GM18909 (cell line): Measurements from ENCODE around the gene CDC25B.

Source experiments
- ATAC-seq: cut with Tn5 transposase; IDR thresholded peaks from one replicate; pipeline ENCODE4 v1.9.1; 2021; ENCODE audit warnings: mild to moderate bottlenecking; ENCODE audit not compliant: unreplicated experiment, poor library complexity

Gene CDC25B

DNA sequence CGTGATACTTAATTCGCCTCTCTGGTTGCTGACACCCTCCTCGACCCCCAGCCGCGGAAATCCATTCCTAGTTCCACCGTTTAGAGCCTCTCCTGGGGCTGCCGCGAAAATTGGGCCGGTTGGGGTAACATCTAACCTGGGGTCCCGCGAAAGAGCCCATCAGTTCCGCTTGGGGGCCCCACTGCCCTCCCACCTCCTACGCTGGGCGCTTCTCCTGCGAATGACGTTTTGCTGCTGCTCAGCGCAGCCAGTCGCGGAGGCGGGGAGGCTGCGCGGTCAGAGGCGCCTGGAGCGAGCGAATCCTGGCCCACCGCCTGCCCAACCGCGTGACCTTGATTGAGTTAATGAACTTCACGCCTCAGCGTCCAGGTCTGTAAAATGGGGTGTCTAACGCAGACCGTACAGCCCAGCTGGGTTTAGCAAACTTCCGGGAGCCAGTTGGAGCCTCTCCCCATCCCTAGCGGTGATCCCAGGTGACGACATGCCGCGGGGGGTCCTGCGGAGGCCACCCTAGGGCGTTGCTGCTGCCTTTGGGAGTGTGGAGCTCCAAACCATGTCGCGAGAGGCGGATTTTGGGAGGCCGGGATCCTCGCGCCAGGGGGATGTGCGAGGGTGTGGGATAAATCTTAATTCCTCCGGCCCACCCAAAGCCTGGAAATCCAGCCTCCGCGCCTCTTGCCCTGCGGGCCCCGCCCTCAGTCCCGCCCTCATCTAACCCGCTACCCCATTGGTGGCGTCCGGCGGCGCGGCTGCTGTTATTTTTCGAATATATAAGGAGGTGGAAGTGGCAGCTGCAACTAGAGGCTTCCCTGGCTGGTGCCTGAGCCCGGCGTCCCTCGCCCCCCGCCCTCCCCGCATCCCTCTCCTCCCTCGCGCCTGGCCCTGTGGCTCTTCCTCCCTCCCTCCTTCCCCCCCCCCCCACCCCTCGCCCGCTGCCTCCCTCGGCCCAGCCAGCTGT lies at the start of gene CDC25B:
TSS of gene CDC25B (plus strand) at position 800 of the 958 bp plus-strand sequence. CDS start 222 bp downstream, outside the sequence.
- ATAC-seq = peak; percentile 56

DNA sequence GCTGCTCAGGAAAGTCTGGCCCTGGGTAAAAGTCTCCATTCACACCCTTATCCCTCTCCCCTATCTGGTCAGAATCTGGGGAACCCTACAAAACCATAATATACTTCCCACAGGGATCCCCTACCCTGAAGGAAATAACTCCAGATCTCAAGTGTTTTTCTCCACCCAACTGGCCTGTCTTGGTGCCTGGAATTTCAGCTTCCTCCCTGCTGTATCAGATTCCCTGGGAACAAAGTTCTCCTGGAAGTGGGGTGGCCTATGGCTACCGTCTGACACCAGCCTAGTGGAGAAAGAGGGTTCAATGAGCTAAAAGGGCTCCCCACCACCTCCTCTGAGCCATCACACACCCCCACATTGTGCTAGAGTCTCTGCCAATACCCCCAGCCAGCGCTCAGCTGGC lies 48.6 kb upstream of the CDC25B start:
- ATAC-seq = no peak

DNA sequence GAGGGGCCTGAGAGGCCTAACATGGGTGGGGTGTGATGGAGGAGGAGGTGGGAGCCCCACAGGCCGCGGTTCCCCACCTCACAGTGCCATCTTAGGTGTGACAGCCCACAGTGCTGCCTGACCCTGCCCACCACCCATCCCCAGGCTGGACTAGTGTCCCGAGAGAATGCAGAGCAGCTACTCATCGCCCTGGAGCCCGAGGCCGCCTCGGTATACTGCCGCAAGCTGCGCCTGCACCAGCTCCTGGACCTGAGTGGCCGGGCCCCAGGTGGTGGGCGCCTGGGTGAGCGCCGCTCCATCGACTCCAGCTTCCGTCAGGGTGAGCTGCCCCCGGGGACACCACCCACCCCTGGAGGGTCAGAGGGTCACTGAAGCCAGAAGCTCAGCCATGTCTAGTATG lies 48.0 kb upstream of the CDC25B start:
- ATAC-seq = no peak

GRCh38 chr20:3749087-3749688 lies 46.9 kb upstream of the CDC25B start:
- ATAC-seq = no peak

DNA sequence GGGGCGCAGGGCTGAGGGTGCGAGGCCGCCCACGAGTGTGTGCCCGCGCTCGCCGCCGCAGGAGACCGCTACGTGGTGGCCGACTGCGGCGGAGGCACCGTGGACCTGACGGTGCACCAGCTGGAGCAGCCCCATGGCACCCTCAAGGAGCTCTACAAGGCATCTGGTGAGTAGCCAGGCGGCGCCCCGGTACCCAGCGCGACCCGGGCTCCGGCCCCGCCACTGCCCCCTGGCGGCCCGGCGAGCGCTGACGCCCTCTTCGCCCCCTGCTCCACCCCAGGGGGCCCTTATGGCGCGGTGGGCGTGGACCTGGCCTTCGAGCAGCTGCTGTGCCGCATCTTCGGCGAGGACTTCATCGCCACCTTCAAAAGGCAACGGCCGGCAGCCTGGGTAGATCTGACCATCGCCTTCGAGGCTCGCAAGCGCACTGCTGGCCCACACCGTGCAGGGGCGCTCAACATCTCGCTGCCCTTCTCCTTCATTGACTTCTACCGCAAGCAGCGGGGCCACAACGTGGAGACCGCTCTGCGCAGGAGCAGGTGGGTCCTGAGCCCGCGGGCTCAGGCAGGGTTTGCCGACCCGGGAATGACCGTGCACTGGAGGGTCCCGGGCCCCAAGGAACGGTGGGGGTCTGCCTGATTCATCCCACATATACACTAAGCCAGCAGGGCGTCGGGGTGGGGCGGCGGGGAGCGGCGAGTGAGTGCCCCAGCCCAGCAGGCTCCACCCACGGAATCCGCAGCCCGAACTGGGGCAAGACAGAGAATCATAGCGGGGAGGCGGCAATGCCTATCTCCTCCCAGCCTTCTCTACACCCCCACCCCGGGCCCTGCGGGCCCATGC lies 46.2 kb upstream of the CDC25B start:
- ATAC-seq = no peak

GRCh38 chr20:3751305-3751674 lies 44.8 kb upstream of the CDC25B start:
- no peak for ATAC-seq

- no peak for ATAC-seq
Measured at GRCh38 chr20:3751675-3752385, 44.3 kb upstream of the CDC25B start.

GRCh38 chr20:3752386-3752759 lies 43.7 kb upstream of the CDC25B start:
- ATAC-seq = no peak

- no peak for ATAC-seq
Measured at GRCh38 chr20:3753098-3753497, 43.0 kb upstream of the CDC25B start.

DNA sequence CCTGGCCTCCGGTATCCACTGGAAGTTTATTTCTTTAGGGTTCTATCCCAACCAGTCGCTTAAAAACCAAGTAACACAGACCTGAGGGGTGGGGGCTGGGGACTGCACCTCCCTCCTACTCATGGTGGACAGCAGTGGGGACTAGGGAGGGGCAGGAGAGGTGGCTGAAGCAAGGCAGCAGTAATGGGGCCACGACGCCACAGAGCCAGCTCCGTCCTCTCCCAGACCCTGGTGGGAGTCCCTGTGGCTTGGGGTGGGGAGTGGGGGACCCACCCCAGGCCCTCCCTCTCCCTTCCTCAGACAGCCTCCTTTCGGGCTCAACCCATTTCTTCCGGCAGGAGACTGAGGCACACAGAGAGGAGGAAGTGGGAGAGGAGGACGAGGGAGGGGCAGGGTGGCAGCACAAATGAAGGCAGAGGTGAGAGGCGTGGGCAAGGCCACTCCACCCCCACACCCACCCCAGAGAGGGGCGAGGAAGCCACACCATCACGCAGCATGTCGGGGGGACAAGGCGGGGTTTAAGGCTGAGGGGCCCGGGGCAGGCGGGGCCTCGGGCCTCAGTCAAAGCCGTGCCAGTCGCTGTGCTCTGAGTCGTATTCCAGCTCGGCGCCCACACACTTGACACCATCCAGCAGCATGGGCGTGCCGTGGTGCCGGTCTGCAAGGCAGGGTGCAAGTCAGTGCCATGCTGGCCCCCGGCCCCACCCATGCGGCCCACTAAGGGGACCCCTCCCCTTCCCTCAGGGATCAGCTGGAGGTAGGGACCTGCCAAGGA lies 42.4 kb upstream of the CDC25B start:
- ATAC-seq = no peak

GRCh38 chr20:3754276-3754630 lies 41.9 kb upstream of the CDC25B start:
- ATAC-seq = no peak

- ATAC-seq = no peak
Measured at GRCh38 chr20:3755269-3755668, 40.8 kb upstream of the CDC25B start.

- ATAC-seq = no peak
Measured at GRCh38 chr20:3755814-3756480, 40.2 kb upstream of the CDC25B start.

GRCh38 chr20:3757268-3757667 lies 38.8 kb upstream of the CDC25B start:
- no peak for ATAC-seq

DNA sequence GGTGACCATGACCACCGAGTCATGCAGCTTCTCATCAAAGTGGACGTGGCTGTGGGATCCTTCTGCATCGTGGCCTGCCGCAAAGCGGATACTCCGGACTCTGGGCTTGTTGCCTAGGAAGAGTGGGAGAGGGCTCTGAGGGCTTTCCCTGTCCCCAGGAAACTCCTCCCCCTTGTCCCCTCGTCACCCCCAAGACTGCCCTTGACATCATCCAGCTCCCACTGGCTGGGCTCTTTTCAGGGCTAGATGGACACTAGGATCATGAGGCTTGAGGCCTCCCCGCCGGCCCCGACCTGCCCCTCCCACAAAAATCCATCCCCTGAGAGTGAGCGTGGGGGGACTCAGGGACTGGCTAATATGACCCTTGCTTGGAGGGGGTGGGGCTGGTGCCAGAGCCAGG lies 37.5 kb upstream of the CDC25B start:
- ATAC-seq = no peak

- no peak for ATAC-seq
Measured at GRCh38 chr20:3759316-3759823, 36.7 kb upstream of the CDC25B start.

- ATAC-seq = no peak
Measured at GRCh38 chr20:3759884-3760283, 36.2 kb upstream of the CDC25B start.

GRCh38 chr20:3760655-3761348 lies 35.3 kb upstream of the CDC25B start:
- no peak for ATAC-seq
